ENCODE results near the gene ALOX12B.
"Not testable (repeated sequence)": the region's sequence is repeated elsewhere in the genome, so short reads cannot be mapped to it uniquely, and the experiment has no call there.

DNA sequence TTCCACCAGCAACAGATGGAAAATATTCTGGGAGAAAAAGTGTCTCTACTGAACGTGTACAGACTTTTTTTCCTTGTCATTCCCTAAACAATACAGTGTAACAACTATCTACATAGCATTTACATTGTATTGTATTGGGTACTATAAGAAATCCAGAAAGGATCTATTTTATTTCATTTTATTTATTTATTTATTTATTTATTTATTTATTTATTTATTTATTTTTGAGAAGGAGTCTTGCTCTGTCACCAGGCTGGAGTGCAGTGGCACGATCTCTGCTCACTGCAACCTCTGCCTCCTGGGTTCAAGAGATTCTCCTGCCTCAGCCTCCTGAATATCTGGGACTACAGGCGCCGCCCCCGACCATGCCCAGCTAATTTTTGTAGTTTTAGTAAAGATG is 9.6 kb downstream of the ALOX12B start:
- TF ChIP-seq, protein P1, sequence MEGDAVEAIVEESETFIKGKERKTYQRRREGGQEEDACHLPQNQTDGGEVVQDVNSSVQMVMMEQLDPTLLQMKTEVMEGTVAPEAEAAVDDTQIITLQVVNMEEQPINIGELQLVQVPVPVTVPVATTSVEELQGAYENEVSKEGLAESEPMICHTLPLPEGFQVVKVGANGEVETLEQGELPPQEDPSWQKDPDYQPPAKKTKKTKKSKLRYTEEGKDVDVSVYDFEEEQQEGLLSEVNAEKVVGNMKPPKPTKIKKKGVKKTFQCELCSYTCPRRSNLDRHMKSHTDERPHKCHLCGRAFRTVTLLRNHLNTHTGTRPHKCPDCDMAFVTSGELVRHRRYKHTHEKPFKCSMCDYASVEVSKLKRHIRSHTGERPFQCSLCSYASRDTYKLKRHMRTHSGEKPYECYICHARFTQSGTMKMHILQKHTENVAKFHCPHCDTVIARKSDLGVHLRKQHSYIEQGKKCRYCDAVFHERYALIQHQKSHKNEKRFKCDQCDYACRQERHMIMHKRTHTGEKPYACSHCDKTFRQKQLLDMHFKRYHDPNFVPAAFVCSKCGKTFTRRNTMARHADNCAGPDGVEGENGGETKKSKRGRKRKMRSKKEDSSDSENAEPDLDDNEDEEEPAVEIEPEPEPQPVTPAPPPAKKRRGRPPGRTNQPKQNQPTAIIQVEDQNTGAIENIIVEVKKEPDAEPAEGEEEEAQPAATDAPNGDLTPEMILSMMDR (IDR thresholded peaks at IDR 0.05): not testable (repeated sequence)
- TF ChIP-seq EP300, POLR2A (IDR thresholded peaks at IDR 0.05): not testable (repeated sequence)

Measured in tibial nerve (tissue), 4 donors.